Hepatocyte (in vitro differentiated cells): ENCODE results near the gene NRDC.

ENCODE experiments used
- CTCF ChIP-seq: fragments of 200-600 bp; sonication (generic); IDR thresholded peaks from 2 replicates; pipeline ENCODE4 v1.5.1; 2016; ENCODE audit warnings: antibody characterized with exemption, mild to moderate bottlenecking; ENCODE audit not compliant: poor library complexity
- EZH2 ChIP-seq: fragments of 200-600 bp; sonication (generic); IDR thresholded peaks from 2 replicates; pipeline ENCODE4 v1.6.1; 2016; ENCODE audit warnings: antibody characterized with exemption, mild to moderate bottlenecking, borderline replicate concordance
- EZH2phosphoT487 ChIP-seq: fragments of 200-600 bp; sonication (generic); IDR thresholded peaks from one replicate; pipeline ENCODE4 v1.6.1; 2018; ENCODE audit warnings: antibody characterized with exemption, mild to moderate bottlenecking, low read depth, moderate library complexity; ENCODE audit not compliant: unreplicated experiment, severe bottlenecking

GRCh38 chr1:51855624-51856023 is 22.9 kb downstream of the NRDC start:
- no peak for TF ChIP-seq CTCF
- TF ChIP-seq EZH2 = no peak
- TF ChIP-seq EZH2phosphoT487 = no peak
